HL-60 (cell line): ENCODE measurements around the gene BIN1.

Experiments used
- GABPA ChIP-seq: IDR thresholded peaks from 2 replicates; pipeline ENCODE4 v1.6.1; 2012; ENCODE audit warnings: low read depth
- POLR2AphosphoS5 ChIP-seq: IDR thresholded peaks from 2 replicates; pipeline ENCODE4 v1.6.1; 2012; ENCODE audit warnings: low read depth
- SPI1 ChIP-seq: IDR thresholded peaks from 2 replicates; pipeline ENCODE4 v1.6.1; 2012; ENCODE audit warnings: low read depth, mild to moderate bottlenecking, borderline replicate concordance
- TF ChIP-seq, protein P1 (sequence below): IDR thresholded peaks from one replicate; pipeline ENCODE4 v1.5.1; 2011; ENCODE audit warnings: low read length, control low read depth, inconsistent platforms; ENCODE audit not compliant: insufficient read depth
- TF ChIP-seq, protein P2 (sequence below): IDR thresholded peaks from 2 replicates; pipeline ENCODE4 v1.6.1; 2012; ENCODE audit warnings: low read depth; ENCODE audit not compliant: insufficient replicate concordance

DNA sequence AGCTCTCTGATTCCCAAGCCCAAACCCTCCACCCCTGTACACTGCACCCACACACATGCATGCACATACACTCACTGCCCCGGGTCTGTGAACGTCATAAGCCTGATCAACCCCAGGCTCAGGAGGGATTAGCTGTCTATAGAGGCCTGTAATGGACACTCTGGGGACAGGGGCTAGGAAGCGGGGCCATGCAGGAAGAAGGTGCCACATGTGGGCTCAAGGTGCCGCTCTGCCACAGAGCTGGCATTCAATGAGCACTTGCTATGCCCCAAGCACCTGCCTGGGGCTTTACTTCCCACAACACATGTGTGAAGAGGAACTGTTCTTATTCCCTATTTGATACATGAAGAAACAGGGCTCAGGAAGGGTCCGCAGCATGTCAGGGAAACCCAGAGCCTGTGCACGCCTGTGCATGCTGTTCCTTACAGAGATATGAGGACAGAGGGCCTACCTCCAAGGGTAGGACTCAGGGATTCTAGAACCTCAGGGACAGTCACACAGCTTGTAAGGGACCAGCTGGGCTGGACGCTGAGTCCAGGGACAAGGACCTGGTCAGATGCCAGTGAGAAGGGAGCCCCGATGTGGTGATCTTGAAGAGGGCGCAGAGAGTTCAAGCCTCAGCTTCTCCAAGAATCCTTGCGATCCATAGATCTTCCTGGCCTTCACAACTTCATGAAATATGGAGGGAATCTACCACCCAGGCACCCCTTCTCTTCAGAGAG, 5.0 kb downstream of the BIN1 start:
- TF ChIP-seq, protein P1, sequence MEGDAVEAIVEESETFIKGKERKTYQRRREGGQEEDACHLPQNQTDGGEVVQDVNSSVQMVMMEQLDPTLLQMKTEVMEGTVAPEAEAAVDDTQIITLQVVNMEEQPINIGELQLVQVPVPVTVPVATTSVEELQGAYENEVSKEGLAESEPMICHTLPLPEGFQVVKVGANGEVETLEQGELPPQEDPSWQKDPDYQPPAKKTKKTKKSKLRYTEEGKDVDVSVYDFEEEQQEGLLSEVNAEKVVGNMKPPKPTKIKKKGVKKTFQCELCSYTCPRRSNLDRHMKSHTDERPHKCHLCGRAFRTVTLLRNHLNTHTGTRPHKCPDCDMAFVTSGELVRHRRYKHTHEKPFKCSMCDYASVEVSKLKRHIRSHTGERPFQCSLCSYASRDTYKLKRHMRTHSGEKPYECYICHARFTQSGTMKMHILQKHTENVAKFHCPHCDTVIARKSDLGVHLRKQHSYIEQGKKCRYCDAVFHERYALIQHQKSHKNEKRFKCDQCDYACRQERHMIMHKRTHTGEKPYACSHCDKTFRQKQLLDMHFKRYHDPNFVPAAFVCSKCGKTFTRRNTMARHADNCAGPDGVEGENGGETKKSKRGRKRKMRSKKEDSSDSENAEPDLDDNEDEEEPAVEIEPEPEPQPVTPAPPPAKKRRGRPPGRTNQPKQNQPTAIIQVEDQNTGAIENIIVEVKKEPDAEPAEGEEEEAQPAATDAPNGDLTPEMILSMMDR = no peak
- TF ChIP-seq POLR2AphosphoS5 (no peak), SPI1 (no peak), GABPA (no peak)
- TF ChIP-seq, protein P2, sequence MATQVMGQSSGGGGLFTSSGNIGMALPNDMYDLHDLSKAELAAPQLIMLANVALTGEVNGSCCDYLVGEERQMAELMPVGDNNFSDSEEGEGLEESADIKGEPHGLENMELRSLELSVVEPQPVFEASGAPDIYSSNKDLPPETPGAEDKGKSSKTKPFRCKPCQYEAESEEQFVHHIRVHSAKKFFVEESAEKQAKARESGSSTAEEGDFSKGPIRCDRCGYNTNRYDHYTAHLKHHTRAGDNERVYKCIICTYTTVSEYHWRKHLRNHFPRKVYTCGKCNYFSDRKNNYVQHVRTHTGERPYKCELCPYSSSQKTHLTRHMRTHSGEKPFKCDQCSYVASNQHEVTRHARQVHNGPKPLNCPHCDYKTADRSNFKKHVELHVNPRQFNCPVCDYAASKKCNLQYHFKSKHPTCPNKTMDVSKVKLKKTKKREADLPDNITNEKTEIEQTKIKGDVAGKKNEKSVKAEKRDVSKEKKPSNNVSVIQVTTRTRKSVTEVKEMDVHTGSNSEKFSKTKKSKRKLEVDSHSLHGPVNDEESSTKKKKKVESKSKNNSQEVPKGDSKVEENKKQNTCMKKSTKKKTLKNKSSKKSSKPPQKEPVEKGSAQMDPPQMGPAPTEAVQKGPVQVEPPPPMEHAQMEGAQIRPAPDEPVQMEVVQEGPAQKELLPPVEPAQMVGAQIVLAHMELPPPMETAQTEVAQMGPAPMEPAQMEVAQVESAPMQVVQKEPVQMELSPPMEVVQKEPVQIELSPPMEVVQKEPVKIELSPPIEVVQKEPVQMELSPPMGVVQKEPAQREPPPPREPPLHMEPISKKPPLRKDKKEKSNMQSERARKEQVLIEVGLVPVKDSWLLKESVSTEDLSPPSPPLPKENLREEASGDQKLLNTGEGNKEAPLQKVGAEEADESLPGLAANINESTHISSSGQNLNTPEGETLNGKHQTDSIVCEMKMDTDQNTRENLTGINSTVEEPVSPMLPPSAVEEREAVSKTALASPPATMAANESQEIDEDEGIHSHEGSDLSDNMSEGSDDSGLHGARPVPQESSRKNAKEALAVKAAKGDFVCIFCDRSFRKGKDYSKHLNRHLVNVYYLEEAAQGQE = no peak
